H1 (cell line): ENCODE data around the gene DDX51. TPM values are rescaled to one million over a fixed set of nuclear protein-coding genes. Genes with fewer than 3 reads are reported as not detected.

Source experiments
- CHD2 ChIP-seq: IDR thresholded peaks from 2 replicates; pipeline ENCODE4 v1.6.1; 2012; ENCODE audit warnings: low read length, improper control_type of control experiment
- HDAC2 ChIP-seq, 2 experiments: fragments of 300-600 bp in 1 of 2; sonication (generic) in 1 of 2; IDR thresholded peaks; 2 replicates each; pipeline ENCODE4 v1.6.1; 2011 to 2012; ENCODE audit warnings: low read depth in 2 of 2, low read length in 2 of 2, mild to moderate bottlenecking in 2 of 2, moderate library complexity in 2 of 2, borderline replicate concordance in 1 of 2, inconsistent platforms in 1 of 2
- KDM1A ChIP-seq: fragments of 200-600, 300-600 bp; sonication (generic); IDR thresholded peaks from 2 replicates; pipeline ENCODE4 v1.7.1; 2016; ENCODE audit warnings: mild to moderate bottlenecking, low read length, borderline replicate concordance
- KDM4A ChIP-seq: IDR thresholded peaks from one replicate; pipeline ENCODE4 v1.7.1; 2012; ENCODE audit warnings: low read depth, mild to moderate bottlenecking, moderate library complexity, low read length, inconsistent platforms; ENCODE audit not compliant: severe bottlenecking
- KDM5A ChIP-seq: fragments of 200-600 bp; IDR thresholded peaks from 2 replicates; pipeline ENCODE4 v1.7.1; 2012; ENCODE audit warnings: mild to moderate bottlenecking, low read length, inconsistent platforms, mixed read lengths
- RXRA ChIP-seq: IDR thresholded peaks from 2 replicates; pipeline ENCODE4 v1.6.1; 2011; ENCODE audit warnings: low read depth, mild to moderate bottlenecking, low read length, moderate library complexity; ENCODE audit not compliant: insufficient read depth
- SIN3A ChIP-seq, 2 experiments: IDR thresholded peaks in 1 of 2; conservative IDR thresholded peaks in 1 of 2; 2 replicates each; pipeline ENCODE4 v1.6.1; 2011 to 2012; ENCODE audit warnings: low read length in 2 of 2, improper control_type of control experiment in 1 of 2, low read depth in 1 of 2, mild to moderate bottlenecking in 1 of 2
- SIX5 ChIP-seq: IDR thresholded peaks from 2 replicates; pipeline ENCODE4 v1.6.1; 2011; ENCODE audit warnings: mild to moderate bottlenecking, low read depth, low read length
- SP2 ChIP-seq: IDR thresholded peaks from 2 replicates; pipeline ENCODE4 v1.6.1; 2012; ENCODE audit warnings: mild to moderate bottlenecking, low read length, inconsistent platforms
- TAF1 ChIP-seq: IDR thresholded peaks from 2 replicates; pipeline ENCODE4 v1.6.1; 2011; ENCODE audit warnings: mild to moderate bottlenecking, low read depth, low read length
- TAF7 ChIP-seq: optimal IDR thresholded peaks from 2 replicates; pipeline ENCODE3; 2011; ENCODE audit warnings: low read depth, mild to moderate bottlenecking, inconsistent platforms, low read length, moderate library complexity, borderline replicate concordance
- YY1 ChIP-seq: IDR thresholded peaks from 2 replicates; pipeline ENCODE4 v1.6.1; 2011; ENCODE audit warnings: low read depth, mild to moderate bottlenecking, low read length
- ZNF274 ChIP-seq: IDR thresholded peaks from 2 replicates; pipeline ENCODE4 v1.7.0; 2012; ENCODE audit warnings: low read length, borderline replicate concordance; ENCODE audit errors: extremely low read depth
- polyA plus RNA-seq, 7 experiments: library from polyadenylated mRNA; depleted of rRNA in 3 of 7; stranded (reverse) in 5 of 7; unstranded in 2 of 7; fragments of >200 nt in 5 of 7; fragments of 200-250 nt in 2 of 7; gene quantifications; 1 replicate in 5 of 7; 2 replicates in 1 of 7; 4 replicates in 1 of 7; pipeline versions ENCODE4 v1.2.1 to v1.2.3, GENCODE V29; 2011 to 2013; ENCODE audit warnings: missing spikeins in 2 of 7, mixed read lengths in 2 of 7
- total RNA-seq: library from RNA; stranded (reverse); fragmentation: NEBNext Ultra II Directional; extraction: Animal tissue kit (Norgen Biotek cat#: 25700); gene quantifications from 2 replicates; pipeline ENCODE4 v1.2.1, GENCODE V29; 2021
- TF ChIP-seq, protein P1 (sequence below): IDR thresholded peaks from 2 replicates; pipeline ENCODE4 v1.6.1; 2011; ENCODE audit warnings: low read depth, mild to moderate bottlenecking, low read length; ENCODE audit not compliant: insufficient read depth

The DDX51 gene
- total and polyA plus RNA-seq, 2 of the 8 experiments (the other 6 are each of a cell fraction or from before 2014, with no cell fraction given), result 11.2 to 24.4 TPM

DNA sequence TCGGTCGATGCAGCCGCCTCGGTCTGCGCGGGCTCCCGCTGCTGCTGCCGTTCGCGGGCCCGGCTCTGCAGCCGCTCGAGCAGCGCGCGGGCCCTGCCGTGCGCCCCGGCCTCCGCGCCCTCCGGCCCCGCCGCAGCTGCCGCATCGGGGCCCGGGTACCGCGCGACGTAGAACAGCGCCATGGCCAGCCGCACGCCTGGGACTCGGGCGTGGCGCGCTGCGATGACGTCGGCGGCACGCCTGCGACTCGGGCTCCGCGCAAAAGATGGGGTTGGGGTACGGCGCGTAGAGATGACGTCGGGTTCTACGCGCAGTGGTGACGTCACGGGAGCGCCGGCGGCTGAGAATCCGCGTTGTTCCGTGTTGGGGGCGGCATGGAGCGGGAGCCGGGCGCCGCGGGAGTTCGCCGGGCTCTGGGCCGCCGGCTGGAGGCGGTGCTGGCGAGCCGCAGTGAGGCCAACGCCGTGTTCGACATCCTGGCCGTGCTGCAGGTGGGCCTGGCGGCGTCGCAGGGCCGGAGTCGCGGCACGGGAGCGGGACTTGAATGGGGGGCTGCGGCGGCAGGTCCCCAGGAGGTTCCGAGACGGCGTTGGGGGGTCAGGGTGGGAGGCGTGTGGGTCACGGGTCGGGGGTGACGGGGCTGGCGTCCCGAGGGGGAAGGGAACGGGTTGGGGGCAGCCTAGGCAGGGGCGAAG is at the start of gene DDX51, which contains the start of gene NOC4L (continued):
- TF ChIP-seq RXRA (no peak), HDAC2 (IDR thresholded peaks at IDR 0.05; ENCODE audit: borderline replicate concordance in 1 of 2, low read depth in 2 of 2, low read length in 2 of 2) (0 out of 4 replicates have a peak, but pooled peaks of 1 of the 2 experiments have one; percentile 33), YY1 (peak; percentile 89), SIX5 (no peak), ZNF274 (no peak), KDM5A (peak; percentile 92), SIN3A (conservative IDR thresholded peaks at IDR 0.05 in 1 of 2, IDR thresholded peaks at IDR 0.05 in 1 of 2; ENCODE audit: low read depth in 1 of 2, low read length in 2 of 2) (peak; percentile 71 to 97; a peak in 2 of 4 replicates), CHD2 (peak; percentile 76), SP2 (no peak), KDM1A (no peak), TAF7 (peak; percentile 99), KDM4A (peak; percentile 100), TAF1 (peak; percentile 93)
- TF ChIP-seq, protein P1, sequence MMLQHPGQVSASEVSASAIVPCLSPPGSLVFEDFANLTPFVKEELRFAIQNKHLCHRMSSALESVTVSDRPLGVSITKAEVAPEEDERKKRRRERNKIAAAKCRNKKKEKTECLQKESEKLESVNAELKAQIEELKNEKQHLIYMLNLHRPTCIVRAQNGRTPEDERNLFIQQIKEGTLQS, result peak; percentile 99
